ENCODE measurements around the gene PGAM1.
"Not testable (repeated sequence)": the region's sequence is repeated elsewhere in the genome, so short reads cannot be mapped to it uniquely, and the experiment has no call there.

PGAM1 gene

DNA sequence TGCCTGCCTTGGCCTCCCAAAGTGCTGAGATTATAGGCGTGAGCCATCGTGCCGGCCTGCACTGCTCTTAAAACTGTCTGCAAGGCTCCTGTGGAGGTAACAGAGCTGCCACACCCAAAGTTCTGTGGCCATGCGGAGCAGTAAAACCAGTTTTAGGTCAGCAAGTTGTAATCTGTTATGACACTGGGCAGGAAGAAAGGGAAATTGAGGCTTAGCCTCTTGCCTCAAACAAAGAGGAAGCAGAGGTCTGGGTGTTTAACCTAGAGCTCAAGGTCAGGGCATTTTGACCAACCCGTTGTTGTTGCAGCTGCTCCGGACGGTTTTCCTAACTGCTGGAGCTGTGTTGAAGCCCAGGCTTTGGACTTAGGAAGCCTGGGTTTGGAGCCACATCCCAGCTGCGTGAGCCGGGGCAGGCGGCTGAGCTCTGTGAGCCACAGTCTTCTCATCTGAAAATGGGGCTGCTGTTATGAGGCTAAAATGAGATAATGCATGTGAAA is 17.4 kb upstream of the PGAM1 start:
- no peak for FAIRE-seq

DNA sequence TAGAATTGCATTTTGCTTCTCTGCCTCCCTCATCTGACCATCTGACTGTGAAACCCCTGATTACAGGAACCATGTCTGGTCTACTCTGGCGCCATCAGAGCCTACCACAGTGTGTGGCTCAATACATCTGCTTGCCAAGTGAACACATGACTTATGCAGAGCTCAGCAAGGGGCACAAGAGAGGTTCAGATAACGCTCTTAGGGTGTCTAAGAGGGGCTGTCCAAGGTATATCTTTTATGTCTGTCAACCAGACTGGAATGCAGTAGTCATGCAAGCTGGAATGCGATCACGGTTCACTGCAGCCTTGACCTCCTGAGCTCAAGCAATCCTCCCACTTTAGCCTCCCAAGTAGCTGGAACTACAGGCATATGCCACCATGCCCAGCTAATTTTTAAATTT is 14.6 kb upstream of the PGAM1 start:
- no peak for FAIRE-seq

DNA sequence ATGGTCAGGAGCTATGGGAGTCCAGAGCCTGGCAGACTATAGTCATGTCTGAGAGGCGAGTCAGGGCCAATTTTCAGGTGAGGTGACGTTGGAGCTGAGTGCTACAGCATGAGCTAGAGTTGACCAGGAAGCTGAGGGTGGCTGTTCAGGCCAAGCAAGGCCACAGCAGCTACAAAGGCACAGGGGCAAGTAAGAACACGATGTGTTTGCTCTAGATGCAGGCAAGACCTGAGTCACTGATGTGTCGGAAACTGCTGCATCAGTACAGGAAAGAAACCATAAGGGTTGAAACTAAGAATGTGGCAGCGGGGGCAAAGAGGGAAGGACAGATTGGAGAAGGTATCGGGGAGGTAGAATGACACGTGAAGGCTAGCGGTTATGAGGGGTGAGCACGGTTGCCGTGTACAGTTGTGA is 13.1 kb upstream of the PGAM1 start:
- FAIRE-seq, result no peak

DNA sequence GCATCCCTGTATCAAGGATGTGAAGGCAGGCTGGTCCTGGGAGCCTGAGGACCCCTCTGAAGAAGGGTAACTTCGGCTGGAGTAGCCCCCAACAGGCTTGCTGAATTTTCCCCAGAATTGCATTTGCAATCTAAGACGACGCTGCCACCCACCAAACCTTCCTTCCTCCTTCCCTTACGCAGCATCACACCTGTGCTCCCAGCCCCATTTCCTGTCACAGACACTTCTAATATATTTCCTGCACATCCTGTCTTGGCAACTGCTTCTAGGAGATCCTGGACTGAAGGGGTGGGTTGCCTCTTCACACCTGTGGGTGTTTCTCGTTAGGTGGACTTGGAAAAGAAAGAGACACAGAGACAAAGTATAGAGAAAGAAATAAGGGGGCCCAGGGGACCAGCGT is 9.4 kb upstream of the PGAM1 start:
- FAIRE-seq, result no peak

DNA sequence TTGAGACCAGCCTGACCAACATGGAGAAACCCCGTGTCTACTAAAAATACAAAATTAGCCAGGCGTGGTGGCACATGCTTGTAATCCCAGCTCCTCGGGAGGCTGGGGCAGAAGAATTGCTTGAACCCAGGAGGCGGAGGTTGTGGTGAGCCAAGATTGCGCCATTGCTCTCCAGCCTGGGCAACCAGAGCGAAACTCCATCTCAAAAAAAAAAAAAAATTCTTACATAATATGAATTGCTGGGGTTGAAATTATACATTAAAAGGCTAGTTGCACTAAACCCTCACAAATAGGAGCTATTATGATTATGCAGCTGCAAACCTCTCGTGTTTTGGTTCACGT is 2.3 kb upstream of the PGAM1 start:
- not testable (repeated sequence) for FAIRE-seq

DNA sequence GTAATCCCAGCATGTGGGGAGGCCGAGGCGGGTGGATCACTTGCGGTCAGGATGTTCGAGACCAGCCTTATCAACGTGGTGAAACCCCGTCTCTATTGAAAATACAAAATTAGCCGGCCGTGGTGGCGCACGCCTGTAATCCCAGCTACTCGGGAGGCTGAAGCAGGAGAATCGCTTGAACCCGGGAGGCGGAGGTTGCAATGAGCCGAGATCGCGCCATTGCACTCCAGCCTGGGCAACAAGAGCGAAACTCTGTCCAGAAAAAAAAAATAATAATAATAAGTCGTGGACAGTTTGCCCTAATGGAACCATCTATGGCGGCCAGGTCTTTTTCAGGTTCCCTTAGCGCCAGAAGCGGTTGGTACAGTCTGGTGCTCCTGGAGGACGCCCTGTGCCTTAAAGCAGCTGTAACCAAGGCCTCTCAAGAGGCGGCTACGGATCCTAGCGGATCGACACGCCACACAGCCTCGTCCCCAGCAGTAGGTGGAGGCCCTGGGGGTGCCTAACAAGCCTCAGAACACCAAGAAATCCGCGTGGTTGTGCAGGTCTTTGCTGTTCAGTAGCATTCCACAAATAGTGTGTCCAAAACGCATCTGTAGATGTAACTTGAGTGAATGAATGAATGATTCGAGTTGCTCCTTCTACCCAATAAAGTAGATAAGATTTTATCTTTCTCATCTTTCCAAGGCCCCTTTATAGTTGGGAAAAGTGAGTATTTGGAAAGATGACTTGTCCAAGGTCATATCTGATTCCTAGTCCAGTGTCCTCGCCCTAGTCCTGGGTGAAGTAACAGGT is 982 bp downstream of the PGAM1 start:
- FAIRE-seq, result no peak

DNA sequence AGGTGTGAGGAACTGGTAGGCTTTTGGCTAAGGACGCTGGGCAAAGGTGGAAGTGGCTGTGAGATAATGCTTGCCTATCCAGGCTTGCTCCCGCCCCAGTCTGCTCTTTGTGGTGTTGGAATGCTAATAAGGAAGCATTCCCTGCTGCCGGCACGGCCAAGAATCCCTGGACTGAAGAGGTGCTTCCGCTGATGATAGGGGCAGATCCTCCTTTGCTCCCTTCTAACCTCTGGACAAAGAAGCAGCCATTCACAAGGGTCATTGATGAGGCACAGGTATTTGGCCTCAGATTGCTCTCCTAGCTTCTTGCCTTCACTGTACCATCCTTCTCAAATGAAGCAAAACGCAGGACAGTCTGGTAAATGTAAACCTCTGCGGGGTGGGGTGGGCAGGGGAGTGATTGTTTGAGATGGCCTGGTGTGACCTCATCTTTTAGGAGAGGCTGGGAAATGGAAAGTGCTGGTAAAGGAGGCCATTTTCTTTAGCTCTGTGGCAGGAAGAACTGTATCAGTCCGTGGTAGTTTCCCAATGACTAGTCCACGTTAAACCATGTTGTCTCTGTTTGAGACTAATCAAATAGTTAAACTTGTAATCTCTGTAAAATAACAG is 1.7 kb downstream of the PGAM1 start:
- FAIRE-seq, result no peak

DNA sequence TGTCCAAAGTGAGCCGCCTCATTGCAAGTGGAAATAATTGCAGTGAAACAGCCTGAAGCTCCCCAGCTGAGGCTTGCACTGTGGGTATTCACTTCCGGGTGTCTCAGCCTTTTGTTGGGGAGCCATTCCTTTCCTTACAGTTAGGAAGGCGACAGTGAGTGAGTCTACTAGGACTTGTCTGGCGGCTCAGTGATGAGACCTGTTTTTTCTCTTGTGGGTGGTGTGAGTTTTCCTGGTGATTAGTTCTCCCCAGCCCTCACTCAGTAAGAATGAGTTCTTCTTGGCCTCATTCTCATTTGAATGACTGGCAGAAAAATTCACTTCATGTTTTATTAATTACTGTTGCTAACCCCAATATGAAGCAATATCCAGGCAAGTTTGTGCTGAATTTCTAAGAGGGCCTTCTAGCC is 2.6 kb downstream of the PGAM1 start:
- no peak for FAIRE-seq

DNA sequence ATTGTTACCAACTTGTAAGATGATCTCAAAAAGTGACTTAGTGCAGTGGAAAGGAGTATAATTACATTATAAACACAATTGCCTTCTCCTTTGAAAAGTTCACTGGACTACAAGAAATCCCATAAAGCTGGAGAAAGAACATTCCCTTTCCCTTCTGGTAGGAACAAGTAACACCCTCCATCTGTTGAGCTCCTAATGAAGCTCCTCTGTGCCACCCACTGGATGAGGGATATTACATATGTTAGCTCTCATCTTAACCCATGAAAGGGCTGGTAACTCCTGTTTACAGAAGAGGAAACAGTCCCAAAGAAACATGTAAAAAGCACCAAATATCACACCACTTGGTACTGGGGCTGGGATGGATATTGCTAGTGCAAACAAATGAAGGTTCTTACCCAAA is 8.1 kb downstream of the PGAM1 start:
- FAIRE-seq, result no peak

DNA sequence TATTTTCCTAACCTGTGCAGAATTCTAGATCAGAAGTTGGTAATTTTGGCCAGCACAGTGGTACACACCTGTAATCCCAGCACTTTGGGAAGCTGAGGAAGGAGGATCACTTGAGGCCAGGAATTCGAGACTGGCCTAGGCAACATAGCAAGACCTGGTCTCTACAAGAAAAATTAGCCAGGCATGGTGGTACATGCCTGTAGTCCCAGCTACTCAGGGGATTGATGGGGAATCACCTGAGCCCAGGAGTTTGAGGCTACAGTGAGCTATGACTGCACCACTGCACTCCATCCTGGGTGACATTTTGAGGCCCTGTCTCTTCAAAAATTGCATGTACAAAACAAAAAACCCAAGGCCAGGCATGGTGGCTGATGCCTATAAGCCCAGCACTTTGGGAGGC is 8.6 kb downstream of the PGAM1 start:
- FAIRE-seq, result no peak

DNA sequence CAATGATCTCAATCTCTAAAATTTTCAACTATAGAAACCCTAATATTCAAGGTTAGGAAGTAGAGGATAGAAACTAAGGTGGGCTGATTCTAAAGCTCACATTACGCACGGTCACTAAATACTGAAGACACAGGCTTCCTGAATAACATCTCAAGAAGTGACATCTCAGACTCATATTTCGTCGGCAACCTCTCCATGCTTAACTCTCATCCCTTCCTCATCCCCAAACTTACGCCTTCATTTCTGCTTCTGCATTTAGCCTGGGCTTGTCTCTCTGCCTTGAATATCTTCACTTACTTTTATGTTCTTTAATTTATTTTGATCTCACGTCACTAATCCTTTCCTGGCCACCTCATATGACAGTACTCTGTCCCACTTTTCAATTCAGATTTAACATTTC is 9.2 kb downstream of the PGAM1 start:
- FAIRE-seq, result no peak

DNA sequence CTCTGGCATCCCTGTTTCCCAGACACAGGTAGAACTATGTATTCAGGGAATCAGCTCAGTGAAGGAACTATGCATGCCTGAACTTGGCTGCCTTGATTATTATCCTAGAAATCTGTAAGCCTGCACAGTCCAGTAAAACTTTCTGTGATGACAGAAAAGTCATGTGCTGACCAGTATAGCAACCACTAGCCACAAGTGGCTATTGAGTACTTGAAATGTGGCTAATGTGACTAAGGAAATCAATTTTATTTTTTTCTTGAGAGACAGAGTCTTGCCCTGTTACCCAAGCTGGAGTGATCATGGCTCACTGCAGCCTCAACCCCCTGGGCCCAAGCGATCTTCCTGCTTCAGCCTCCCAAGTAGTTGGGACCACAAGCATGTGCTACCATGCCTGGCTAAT is 16.3 kb downstream of the PGAM1 start:
- FAIRE-seq, result no peak

DNA sequence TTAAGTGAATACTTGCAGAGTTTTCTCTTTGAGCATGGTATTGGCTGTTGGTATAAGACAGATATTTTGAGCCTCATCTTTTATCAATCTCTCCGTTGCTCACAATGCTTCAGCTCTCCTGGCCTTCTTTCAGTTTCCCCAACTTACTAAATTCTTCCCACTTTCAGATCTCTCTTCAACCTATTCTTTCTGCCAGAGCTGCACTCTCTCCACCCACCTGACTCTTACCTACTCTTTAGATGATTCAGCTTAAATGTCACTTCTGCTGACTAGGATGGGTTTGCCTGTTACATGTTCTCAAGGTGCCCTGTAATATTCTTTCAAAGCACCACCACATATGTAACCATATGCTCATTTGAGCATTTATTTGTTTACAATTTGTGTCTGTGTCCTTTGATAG is 18.2 kb downstream of the PGAM1 start:
- no peak for FAIRE-seq

DNA sequence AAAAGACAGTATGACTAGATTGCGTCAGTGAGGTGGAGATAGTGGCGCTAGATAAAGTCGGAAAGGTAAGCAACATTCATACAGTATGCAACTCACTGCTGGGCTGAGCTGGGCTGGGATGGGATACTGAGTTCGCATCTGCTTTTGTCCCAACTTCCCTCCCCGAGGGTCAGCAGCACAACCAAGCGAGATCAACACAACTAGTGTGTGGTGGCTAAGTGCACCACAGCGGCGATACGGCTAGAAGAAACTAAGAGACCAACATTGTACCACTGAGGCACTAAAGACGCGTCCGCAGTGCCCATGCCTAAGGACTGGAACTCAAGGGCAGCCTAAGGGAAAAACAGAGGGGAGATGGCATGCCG is 19.3 kb downstream of the PGAM1 start:
- no peak for FAIRE-seq

DNA sequence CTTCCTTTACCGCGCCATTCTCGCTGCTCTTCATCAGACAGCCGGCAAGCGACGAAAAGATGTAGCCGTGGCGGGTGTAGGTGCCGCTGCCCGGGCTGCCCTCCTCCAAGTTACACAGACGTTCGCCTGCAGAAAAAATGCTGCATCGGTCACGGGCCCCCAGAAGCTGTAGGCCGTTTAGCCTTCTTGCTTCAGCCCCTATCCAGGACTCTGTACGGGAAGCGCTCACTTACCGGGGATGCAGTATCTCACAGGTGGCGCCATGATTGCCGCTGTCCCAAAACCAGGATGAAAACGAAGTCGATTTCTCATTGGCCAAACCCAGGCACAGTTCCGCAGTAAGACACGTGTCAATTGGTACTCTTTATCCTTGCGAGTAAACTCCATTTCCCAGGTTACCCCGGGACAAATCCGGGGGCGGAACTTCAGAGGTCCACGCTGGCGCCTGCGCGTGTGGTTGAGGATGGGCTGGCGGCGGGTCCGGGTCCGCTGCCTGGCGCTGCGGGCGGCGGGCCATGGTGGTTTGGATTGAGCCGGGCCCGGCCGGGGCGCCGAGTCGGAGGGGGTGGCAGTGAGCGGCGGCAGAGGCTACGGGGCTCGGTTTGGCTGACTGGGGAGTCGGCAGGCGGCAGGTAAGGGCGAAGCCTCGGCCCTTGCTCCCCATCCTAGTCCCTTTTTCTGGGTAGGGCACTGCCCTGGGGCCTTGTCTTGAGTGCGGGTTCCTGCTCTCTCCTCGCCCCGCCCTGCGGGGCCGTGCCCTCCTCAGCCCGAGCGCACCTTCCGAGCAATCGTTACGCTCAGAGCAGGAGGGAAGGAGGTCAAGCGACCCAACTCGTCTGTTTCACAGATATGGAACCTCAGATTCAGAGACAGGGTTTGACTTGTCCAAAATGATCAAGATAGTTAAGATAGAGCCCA is 20.0 kb downstream of the PGAM1 start, which contains the start of the genes EXOSC1 and ZDHHC16:
TSS of gene EXOSC1 (minus strand) at position 285 of the 918 bp plus-strand sequence. CDS start at position 264, 21 bp downstream.
TSS of gene ZDHHC16 (plus strand) at position 454 of the 918 bp plus-strand sequence. CDS start 5,501 bp downstream, outside the sequence.
- no peak for FAIRE-seq

DNA sequence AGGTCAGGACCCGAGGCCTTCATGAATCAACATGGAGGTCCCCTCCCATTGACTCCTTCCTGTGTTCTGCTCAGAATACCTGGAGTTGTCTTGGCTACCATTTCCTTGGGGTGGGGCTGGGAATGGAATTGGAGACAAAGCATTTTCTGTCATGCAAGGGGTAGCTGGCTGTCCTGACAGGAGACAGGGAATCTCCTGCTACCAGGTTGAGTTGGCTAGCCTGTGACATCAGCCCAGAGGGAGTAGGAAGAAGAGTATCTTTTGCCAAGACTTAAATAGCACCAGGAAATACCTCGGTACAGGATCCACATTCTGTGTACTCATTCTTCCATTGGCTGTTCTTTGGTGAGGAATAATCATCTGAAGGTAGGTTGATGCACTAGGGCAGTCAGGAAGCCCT is 24.8 kb downstream of the PGAM1 start:
- FAIRE-seq, result no peak

DNA sequence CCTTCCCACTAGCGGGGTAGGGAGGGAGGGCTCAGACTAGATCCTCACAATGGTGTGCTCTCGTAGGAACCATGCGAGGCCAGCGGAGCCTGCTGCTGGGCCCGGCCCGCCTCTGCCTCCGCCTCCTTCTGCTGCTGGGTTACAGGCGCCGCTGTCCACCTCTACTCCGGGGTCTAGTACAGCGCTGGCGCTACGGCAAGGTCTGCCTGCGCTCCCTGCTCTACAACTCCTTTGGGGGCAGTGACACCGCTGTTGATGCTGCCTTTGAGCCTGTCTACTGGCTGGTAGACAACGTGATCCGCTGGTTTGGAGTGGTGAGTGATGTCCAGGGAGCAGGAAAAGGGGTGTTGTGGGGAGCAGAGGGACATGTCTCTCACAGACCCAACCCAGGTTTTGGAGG is 25.6 kb downstream of the PGAM1 start:
- no peak for FAIRE-seq

DNA sequence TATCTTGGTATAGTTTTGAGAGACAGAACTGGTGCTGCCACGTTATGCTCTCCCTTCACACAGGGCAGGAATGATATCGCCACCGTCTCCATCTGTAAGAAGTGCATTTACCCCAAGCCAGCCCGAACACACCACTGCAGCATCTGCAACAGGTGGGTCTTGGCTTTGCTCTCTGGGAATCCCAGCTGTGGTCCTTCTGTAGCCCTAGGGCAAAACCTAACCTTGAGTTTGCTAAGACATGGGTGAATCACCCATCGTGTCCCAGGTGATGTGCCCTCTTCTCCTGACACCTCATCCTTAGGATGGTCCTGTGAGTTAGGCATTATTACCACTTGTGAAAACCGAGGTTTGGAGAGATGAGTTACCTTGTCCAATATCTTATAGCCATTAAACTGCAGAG is 26.4 kb downstream of the PGAM1 start:
- FAIRE-seq, result no peak

DNA sequence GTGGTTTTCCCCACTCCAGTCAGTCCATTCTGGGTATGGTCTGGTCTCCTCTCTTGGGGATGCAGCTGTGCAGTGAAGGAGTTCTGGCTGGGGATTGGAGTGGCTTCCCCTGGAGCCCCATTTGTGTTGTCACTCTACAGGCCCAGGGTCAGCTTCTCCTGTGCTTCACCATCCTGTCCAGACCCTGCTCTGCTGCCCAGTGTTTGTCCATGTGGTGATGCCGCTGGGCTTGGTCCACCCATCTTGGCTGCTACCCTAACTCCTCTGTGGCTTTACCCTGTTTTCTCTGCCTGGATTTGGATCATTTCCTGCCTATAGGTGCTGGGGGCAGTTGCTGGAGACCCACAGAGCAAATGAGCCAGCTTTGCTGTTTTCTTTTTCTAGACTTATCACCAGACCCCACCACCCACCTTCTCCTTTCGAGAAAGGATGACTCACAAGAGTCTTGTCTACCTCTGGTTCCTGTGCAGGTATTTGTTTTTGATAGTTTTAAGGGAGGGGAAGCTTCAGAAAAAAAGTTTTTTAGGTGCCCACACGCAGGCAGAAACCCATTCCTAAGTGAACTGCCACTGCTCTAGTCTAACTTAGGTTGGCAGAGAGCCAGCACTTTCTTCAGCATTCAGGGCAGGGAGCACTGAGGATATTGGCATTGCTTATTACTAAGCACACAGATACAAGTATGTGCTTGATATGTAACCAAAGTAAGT is 28.5 kb downstream of the PGAM1 start:
- FAIRE-seq, result no peak

DNA sequence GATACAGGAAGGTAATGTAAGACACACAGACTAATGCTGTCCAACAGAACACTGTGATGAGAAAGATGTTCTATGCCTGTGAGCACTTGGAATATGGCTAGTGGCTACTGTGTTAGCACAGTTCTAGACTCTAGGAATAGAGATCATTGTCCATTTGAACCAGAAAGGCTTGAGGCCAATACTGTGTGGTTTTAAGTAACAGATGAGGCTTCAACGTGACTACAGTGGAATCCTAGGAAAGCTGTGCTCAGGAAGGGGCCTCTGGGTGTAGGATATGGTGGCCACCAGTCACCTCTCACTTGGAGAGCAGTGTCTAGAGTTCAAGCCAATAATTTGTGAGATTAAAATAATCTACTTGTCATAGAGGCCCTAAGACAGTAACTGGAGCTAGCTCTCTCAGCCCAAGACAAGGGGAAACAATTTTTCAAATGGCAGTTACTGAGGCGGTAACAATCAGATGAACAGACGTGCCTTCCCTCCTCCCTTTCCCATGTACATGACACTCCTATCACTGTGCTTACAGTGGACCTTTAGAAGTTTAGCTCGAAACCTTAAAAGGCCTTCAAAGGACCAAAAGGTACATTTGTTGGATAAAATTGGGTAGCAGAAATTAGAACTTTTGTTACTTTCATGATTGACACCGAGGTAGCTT is 30.2 kb downstream of the PGAM1 start:
- no peak for FAIRE-seq

DNA sequence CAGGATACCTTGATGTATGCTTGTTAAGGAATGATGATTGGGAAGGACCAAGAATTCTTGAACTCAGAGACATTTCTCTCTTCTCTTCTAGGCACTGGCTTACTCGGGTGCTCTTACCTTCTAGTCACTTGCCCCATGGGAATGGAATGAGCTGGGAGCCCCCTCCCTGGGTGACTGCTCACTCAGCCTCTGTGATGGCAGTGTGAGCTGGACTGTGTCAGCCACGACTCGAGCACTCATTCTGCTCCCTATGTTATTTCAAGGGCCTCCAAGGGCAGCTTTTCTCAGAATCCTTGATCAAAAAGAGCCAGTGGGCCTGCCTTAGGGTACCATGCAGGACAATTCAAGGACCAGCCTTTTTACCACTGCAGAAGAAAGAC is 30.7 kb downstream of the PGAM1 start:
- no peak for FAIRE-seq

DNA sequence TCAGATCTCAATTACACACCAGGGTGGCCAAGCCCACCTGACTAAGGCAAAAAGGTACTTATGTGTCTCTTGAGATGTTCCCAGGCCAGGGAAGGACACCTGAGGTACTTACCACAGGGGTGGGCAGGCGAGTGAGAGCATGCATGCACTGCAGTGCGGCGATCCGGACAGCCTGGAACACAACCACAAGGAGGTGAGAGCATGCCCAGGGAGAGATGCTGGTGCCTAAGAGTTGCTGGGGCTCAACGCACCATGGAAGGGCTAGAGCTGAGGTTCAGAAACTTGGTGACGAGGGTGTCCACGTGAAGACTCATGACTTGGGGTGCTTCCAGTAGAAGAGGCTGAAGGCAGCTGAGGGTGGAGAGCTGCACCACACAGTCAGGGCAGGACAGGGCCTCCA is 33.1 kb downstream of the PGAM1 start:
- no peak for FAIRE-seq
